ENCODE measurements around the gene JAKMIP3.

The JAKMIP3 gene

GRCh38 chr10:132043861-132044695 is 21.7 kb upstream of the JAKMIP3 start:
- H3K27me3 ChIP-seq (replicated peaks in 2 of 5; ENCODE audit: control insufficient read depth in 4 of 5, insufficient read depth in 5 of 5, low read length in 4 of 5) = peaks cover 0 to 75% (median 5%) of the 10 kb centered on the region in 5 experiments
- no peak overlapping the region for H3K4me3 ChIP-seq (ENCODE audit: control insufficient read depth in 1 of 7, extremely low read depth in 1 of 7, insufficient read depth in 4 of 7, low read depth in 2 of 7, low read length in 6 of 7)
- no peak for DNase-seq
- no peaks in the 10 kb centered on the region for H3K36me3 ChIP-seq (ENCODE audit: control insufficient read depth in 4 of 4, insufficient read depth in 4 of 4, low read length in 3 of 4)
- H3K27ac ChIP-seq (ENCODE audit: insufficient read depth in 1 of 2, low read depth in 1 of 2, low read length in 2 of 2, poor library complexity in 1 of 2, severe bottlenecking in 2 of 2) = no peak overlapping the region
- WGBS (ENCODE audit: insufficient coverage) = 56% methylated on average over 15 of the region's 22 CpGs
- ChIA-PET CTCF (no interaction called here), POLR2A (no interaction called here)
- no peaks in the 10 kb centered on the region for H3K9me3 ChIP-seq (ENCODE audit: control extremely low read depth in 1 of 5, control insufficient read depth in 4 of 5, insufficient read depth in 2 of 5, low read depth in 1 of 5, low read length in 4 of 5)
- H3K4me1 ChIP-seq (ENCODE audit: control extremely low read depth in 1 of 4, control insufficient read depth in 4 of 4, insufficient read depth in 4 of 4, low read length in 3 of 4) = no peaks in the 10 kb centered on the region

GRCh38 chr10:132044803-132045202 is 20.9 kb upstream of the JAKMIP3 start:
- Histone ChIP-seq H3K36me3 (ENCODE audit: control insufficient read depth in 4 of 4, insufficient read depth in 4 of 4, low read length in 3 of 4) (no peaks in the 10 kb centered on the region), H3K27ac (ENCODE audit: insufficient read depth in 1 of 2, low read depth in 1 of 2, low read length in 2 of 2, poor library complexity in 1 of 2, severe bottlenecking in 2 of 2) (no peak overlapping the region), H3K4me1 (ENCODE audit: control extremely low read depth in 1 of 4, control insufficient read depth in 4 of 4, insufficient read depth in 4 of 4, low read length in 3 of 4) (no peaks in the 10 kb centered on the region), H3K4me3 (ENCODE audit: control insufficient read depth in 1 of 7, extremely low read depth in 1 of 7, insufficient read depth in 4 of 7, low read depth in 2 of 7, low read length in 6 of 7) (no peak overlapping the region), H3K27me3 (replicated peaks in 2 of 5; ENCODE audit: control insufficient read depth in 4 of 5, insufficient read depth in 5 of 5, low read length in 4 of 5) (peaks cover 0 to 72% (median 5%) of the 10 kb centered on the region in 5 experiments), H3K9me3 (ENCODE audit: control extremely low read depth in 1 of 5, control insufficient read depth in 4 of 5, insufficient read depth in 2 of 5, low read depth in 1 of 5, low read length in 4 of 5) (no peaks in the 10 kb centered on the region)
- 78% methylated on average over 17 of the region's 18 CpGs for WGBS (ENCODE audit: insufficient coverage)
- ChIA-PET CTCF (no interaction called here), POLR2A (no interaction called here)
- DNase-seq = no peak

GRCh38 chr10:132045324-132045723 is 20.4 kb upstream of the JAKMIP3 start:
- Histone ChIP-seq H3K9me3 (ENCODE audit: control extremely low read depth in 1 of 5, control insufficient read depth in 4 of 5, insufficient read depth in 2 of 5, low read depth in 1 of 5, low read length in 4 of 5) (peaks cover 0 to under 1% (median 0%) of the 10 kb centered on the region in 5 experiments), H3K4me3 (ENCODE audit: control insufficient read depth in 1 of 7, extremely low read depth in 1 of 7, insufficient read depth in 4 of 7, low read depth in 2 of 7, low read length in 6 of 7) (no peak overlapping the region), H3K36me3 (ENCODE audit: control insufficient read depth in 4 of 4, insufficient read depth in 4 of 4, low read length in 3 of 4) (no peaks in the 10 kb centered on the region), H3K4me1 (ENCODE audit: control extremely low read depth in 1 of 4, control insufficient read depth in 4 of 4, insufficient read depth in 4 of 4, low read length in 3 of 4) (no peaks in the 10 kb centered on the region), H3K27me3 (replicated peaks in 2 of 5; ENCODE audit: control insufficient read depth in 4 of 5, insufficient read depth in 5 of 5, low read length in 4 of 5) (peaks cover 0 to 72% (median 5%) of the 10 kb centered on the region in 5 experiments), H3K27ac (ENCODE audit: insufficient read depth in 1 of 2, low read depth in 1 of 2, low read length in 2 of 2, poor library complexity in 1 of 2, severe bottlenecking in 2 of 2) (no peak overlapping the region)
- no peak for DNase-seq
- ChIA-PET POLR2A (no interaction called here), CTCF (no interaction called here)
- 88% methylated on average over 9 of the region's 9 CpGs for WGBS (ENCODE audit: insufficient coverage)

- ChIA-PET POLR2A (interaction anchor here (0.5 kb wide), 1 partner anchor 79 kb away, joined by 4 read pairs; no protein-coding TSS in a partner anchor), CTCF (no interaction called here)
- DNase-seq = no peak
- H3K27ac ChIP-seq (ENCODE audit: insufficient read depth in 1 of 2, low read depth in 1 of 2, low read length in 2 of 2, poor library complexity in 1 of 2, severe bottlenecking in 2 of 2) = no peak overlapping the region
- H3K4me3 ChIP-seq (ENCODE audit: control insufficient read depth in 1 of 7, extremely low read depth in 1 of 7, insufficient read depth in 4 of 7, low read depth in 2 of 7, low read length in 6 of 7) = no peak overlapping the region
- H3K27me3 ChIP-seq (replicated peaks in 2 of 5; ENCODE audit: control insufficient read depth in 4 of 5, insufficient read depth in 5 of 5, low read length in 4 of 5) = peaks cover 0 to 48% (median 5%) of the 10 kb centered on the region in 5 experiments
- peaks cover 0 to 22% (median 10%) of the 10 kb centered on the region in 5 experiments for H3K9me3 ChIP-seq (ENCODE audit: control extremely low read depth in 1 of 5, control insufficient read depth in 4 of 5, insufficient read depth in 2 of 5, low read depth in 1 of 5, low read length in 4 of 5)
- WGBS (ENCODE audit: insufficient coverage) = 89% methylated on average over 28 of the region's 42 CpGs
- no peaks in the 10 kb centered on the region for H3K36me3 ChIP-seq (ENCODE audit: control insufficient read depth in 4 of 4, insufficient read depth in 4 of 4, low read length in 3 of 4)
- H3K4me1 ChIP-seq (ENCODE audit: control extremely low read depth in 1 of 4, control insufficient read depth in 4 of 4, insufficient read depth in 4 of 4, low read length in 3 of 4) = no peaks in the 10 kb centered on the region
Measured at GRCh38 chr10:132047575-132048293, 18.0 kb upstream of the JAKMIP3 start.

GRCh38 chr10:132048294-132048667 is 17.5 kb upstream of the JAKMIP3 start:
- no peak for DNase-seq
- ChIA-PET CTCF (no interaction called here), POLR2A (no interaction called here)
- peaks cover 0 to 28% (median 15%) of the 10 kb centered on the region in 5 experiments for H3K9me3 ChIP-seq (ENCODE audit: control extremely low read depth in 1 of 5, control insufficient read depth in 4 of 5, insufficient read depth in 2 of 5, low read depth in 1 of 5, low read length in 4 of 5)
- no peaks in the 10 kb centered on the region for H3K4me1 ChIP-seq (ENCODE audit: control extremely low read depth in 1 of 4, control insufficient read depth in 4 of 4, insufficient read depth in 4 of 4, low read length in 3 of 4)
- no peak overlapping the region for H3K27ac ChIP-seq (ENCODE audit: insufficient read depth in 1 of 2, low read depth in 1 of 2, low read length in 2 of 2, poor library complexity in 1 of 2, severe bottlenecking in 2 of 2)
- H3K27me3 ChIP-seq (replicated peaks in 2 of 5; ENCODE audit: control insufficient read depth in 4 of 5, insufficient read depth in 5 of 5, low read length in 4 of 5) = peaks cover 0 to 47% (median 5%) of the 10 kb centered on the region in 5 experiments
- 86% methylated on average over 3 of the region's 7 CpGs for WGBS (ENCODE audit: insufficient coverage)
- H3K4me3 ChIP-seq (ENCODE audit: control insufficient read depth in 1 of 7, extremely low read depth in 1 of 7, insufficient read depth in 4 of 7, low read depth in 2 of 7, low read length in 6 of 7) = no peak overlapping the region
- H3K36me3 ChIP-seq (ENCODE audit: control insufficient read depth in 4 of 4, insufficient read depth in 4 of 4, low read length in 3 of 4) = no peaks in the 10 kb centered on the region

GRCh38 chr10:132050191-132050590 is 15.6 kb upstream of the JAKMIP3 start:
- POLR2A ChIA-PET = no interaction called here
- Histone ChIP-seq H3K27me3 (replicated peaks in 2 of 5; ENCODE audit: control insufficient read depth in 4 of 5, insufficient read depth in 5 of 5, low read length in 4 of 5) (peaks cover 0 to 28% (median 1%) of the 10 kb centered on the region in 5 experiments), H3K36me3 (ENCODE audit: control insufficient read depth in 4 of 4, insufficient read depth in 4 of 4, low read length in 3 of 4) (no peaks in the 10 kb centered on the region), H3K9me3 (ENCODE audit: control extremely low read depth in 1 of 5, control insufficient read depth in 4 of 5, insufficient read depth in 2 of 5, low read depth in 1 of 5, low read length in 4 of 5) (peaks cover 0 to 35% (median 18%) of the 10 kb centered on the region in 5 experiments), H3K4me3 (ENCODE audit: control insufficient read depth in 1 of 7, extremely low read depth in 1 of 7, insufficient read depth in 4 of 7, low read depth in 2 of 7, low read length in 6 of 7) (no peak overlapping the region), H3K4me1 (ENCODE audit: control extremely low read depth in 1 of 4, control insufficient read depth in 4 of 4, insufficient read depth in 4 of 4, low read length in 3 of 4) (no peaks in the 10 kb centered on the region), H3K27ac (ENCODE audit: insufficient read depth in 1 of 2, low read depth in 1 of 2, low read length in 2 of 2, poor library complexity in 1 of 2, severe bottlenecking in 2 of 2) (no peak overlapping the region)
- DNase-seq = no peak
- WGBS (ENCODE audit: insufficient coverage) = 82% methylated on average over 5 of the region's 11 CpGs
- CTCF ChIA-PET = no interaction called here

GRCh38 chr10:132052124-132052523 is 13.6 kb upstream of the JAKMIP3 start:
- Histone ChIP-seq H3K36me3 (ENCODE audit: control insufficient read depth in 4 of 4, insufficient read depth in 4 of 4, low read length in 3 of 4) (no peaks in the 10 kb centered on the region), H3K4me3 (ENCODE audit: control insufficient read depth in 1 of 7, extremely low read depth in 1 of 7, insufficient read depth in 4 of 7, low read depth in 2 of 7, low read length in 6 of 7) (no peak overlapping the region), H3K27ac (ENCODE audit: insufficient read depth in 1 of 2, low read depth in 1 of 2, low read length in 2 of 2, poor library complexity in 1 of 2, severe bottlenecking in 2 of 2) (no peak overlapping the region), H3K27me3 (replicated peaks in 2 of 5; ENCODE audit: control insufficient read depth in 4 of 5, insufficient read depth in 5 of 5, low read length in 4 of 5) (peaks cover 0 to 21% (median 1%) of the 10 kb centered on the region in 5 experiments), H3K4me1 (ENCODE audit: control extremely low read depth in 1 of 4, control insufficient read depth in 4 of 4, insufficient read depth in 4 of 4, low read length in 3 of 4) (no peaks in the 10 kb centered on the region), H3K9me3 (ENCODE audit: control extremely low read depth in 1 of 5, control insufficient read depth in 4 of 5, insufficient read depth in 2 of 5, low read depth in 1 of 5, low read length in 4 of 5) (peaks cover 0 to 35% (median 18%) of the 10 kb centered on the region in 5 experiments)
- POLR2A ChIA-PET = no interaction called here
- WGBS (ENCODE audit: insufficient coverage) = 100% methylated on average over 1 of the region's 1 CpG
- no peak for DNase-seq
- CTCF ChIA-PET = no interaction called here
